Cardiac muscle cell (in vitro differentiated cells and primary cell): ENCODE data around the gene SLC15A2. TPM values are rescaled to one million over a fixed set of nuclear protein-coding genes. Genes with fewer than 3 reads are reported as not detected.
A peak's percentile ranks its signal among the peaks of the same experiment; 100 is the strongest.

Experiments
- DNase-seq, 2 donors: peaks; one replicate each; pipeline versions ENCODE4 v3.0.0 to v3.0.0-alpha.2; 2010 to 2017; ENCODE audit warnings: low read depth in 1 of 2, low spot score in 1 of 2
- H3K27ac ChIP-seq: fragments of 200-600 bp; sonication (generic); 2 replicates; pipeline ENCODE4 v1.5.1; 2016
- H3K27me3 ChIP-seq: fragments of 200-600 bp; sonication (generic); 2 replicates; pipeline ENCODE4 v1.6.0; 2016; ENCODE audit warnings: control low read depth
- H3K36me3 ChIP-seq: fragments of 200-600 bp; sonication (generic); 2 replicates; pipeline ENCODE4 v1.5.1; 2016; ENCODE audit warnings: control low read depth
- H3K4me1 ChIP-seq: fragments of 200-600 bp; sonication (generic); 2 replicates; pipeline ENCODE4 v1.8.1; 2017; ENCODE audit warnings: low read depth, mild to moderate bottlenecking, mixed run types
- H3K4me3 ChIP-seq: fragments of 200-600 bp; sonication (generic); 2 replicates; pipeline ENCODE4 v1.5.1; 2016; ENCODE audit warnings: mild to moderate bottlenecking
- H3K9me3 ChIP-seq: fragments of 200-600 bp; sonication (generic); 2 replicates; pipeline ENCODE4 v1.5.1; 2017; ENCODE audit warnings: low read depth, mild to moderate bottlenecking, control low read depth
- CTCF ChIP-seq: IDR thresholded peaks from 2 replicates; pipeline ENCODE4 v1.5.1; 2012; ENCODE audit warnings: low read depth, mild to moderate bottlenecking, low read length
- polyA plus RNA-seq: library from polyadenylated mRNA; unstranded; fragments of >200 nt; fragmentation: Nextera tagmentation; extraction: Ambion mirVana; gene quantifications from 2 replicates; pipeline ENCODE4 v1.2.1, GENCODE V29; 2016
- total RNA-seq: library from RNA; depleted of rRNA; stranded (reverse); fragments of >200 nt; gene quantifications from 2 replicates; pipeline ENCODE4 v1.2.3, GENCODE V29; 2016

The SLC15A2 gene
- total and polyA plus RNA-seq, 2 experiments from 2014 or later, result 2.7 TPM; not detected in 1

- no peaks in the 10 kb centered on the region for H3K27me3 ChIP-seq
- no peaks in the 10 kb centered on the region for H3K4me1 ChIP-seq
- no peak overlapping the region for H3K4me3 ChIP-seq
- H3K36me3 ChIP-seq, result no peaks in the 10 kb centered on the region
- DNase-seq, result peak in 1 of 2 donors; percentile 21
- TF ChIP-seq CTCF, result no peak
- no peaks in the 10 kb centered on the region for H3K9me3 ChIP-seq
- no peak overlapping the region for H3K27ac ChIP-seq
Observed at GRCh38 chr3:121885386-121885785, 8.8 kb upstream of the SLC15A2 start.

- Histone ChIP-seq H3K27ac (no peak overlapping the region), H3K9me3 (no peaks in the 10 kb centered on the region), H3K4me3 (no peak overlapping the region), H3K36me3 (no peaks in the 10 kb centered on the region), H3K27me3 (no peaks in the 10 kb centered on the region), H3K4me1 (no peaks in the 10 kb centered on the region)
- no peak for DNase-seq
- TF ChIP-seq CTCF, result no peak
Observed at GRCh38 chr3:121895121-121895520, 920 bp downstream of the SLC15A2 start.

GRCh38 chr3:121895736-121896135, 1.5 kb downstream of the SLC15A2 start:
- TF ChIP-seq CTCF, result no peak
- no peak overlapping the region for H3K4me3 ChIP-seq
- no peaks in the 10 kb centered on the region for H3K27me3 ChIP-seq
- DNase-seq, result no peak
- no peaks in the 10 kb centered on the region for H3K36me3 ChIP-seq
- no peaks in the 10 kb centered on the region for H3K4me1 ChIP-seq
- no peak overlapping the region for H3K27ac ChIP-seq
- no peaks in the 10 kb centered on the region for H3K9me3 ChIP-seq

- no peaks in the 10 kb centered on the region for H3K27me3 ChIP-seq
- H3K36me3 ChIP-seq, result no peaks in the 10 kb centered on the region
- H3K27ac ChIP-seq, result no peak overlapping the region
- DNase-seq, result no peak
- no peak overlapping the region for H3K4me3 ChIP-seq
- H3K9me3 ChIP-seq, result no peaks in the 10 kb centered on the region
- TF ChIP-seq CTCF, result no peak
- no peaks in the 10 kb centered on the region for H3K4me1 ChIP-seq
Observed at GRCh38 chr3:121896823-121897222, 2.6 kb downstream of the SLC15A2 start.

- no peak overlapping the region for H3K4me3 ChIP-seq
- H3K9me3 ChIP-seq, result no peaks in the 10 kb centered on the region
- no peak for TF ChIP-seq CTCF
- no peaks in the 10 kb centered on the region for H3K4me1 ChIP-seq
- no peaks in the 10 kb centered on the region for H3K27me3 ChIP-seq
- no peak for DNase-seq
- H3K27ac ChIP-seq, result no peak overlapping the region
- H3K36me3 ChIP-seq, result no peaks in the 10 kb centered on the region
Observed at GRCh38 chr3:121897296-121897695, 3.1 kb downstream of the SLC15A2 start.
